Measurements from ENCODE around the gene TPH1.

TPH1 gene

DNA sequence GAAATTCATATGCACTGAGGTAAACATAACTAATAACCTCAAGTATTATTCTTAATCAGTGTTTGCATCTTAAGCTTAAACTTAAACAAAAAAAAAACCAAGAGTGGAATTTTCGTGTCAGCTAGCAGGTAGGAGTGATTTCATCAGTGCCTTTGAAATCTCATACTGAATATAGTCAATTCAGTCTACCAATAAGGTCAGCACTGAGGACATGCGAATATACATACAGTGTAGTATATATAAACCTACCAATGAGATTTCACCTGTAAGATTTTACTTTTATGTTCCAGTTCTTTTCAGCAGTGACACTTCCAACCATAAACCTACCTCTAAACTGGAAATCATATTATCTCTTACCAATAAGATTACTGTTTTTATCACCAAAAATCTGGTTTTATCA lies 32.8 kb upstream of the TPH1 start:
- DNase-seq (ENCODE audit: insufficient read length, low spot score) (no peak), FAIRE-seq (no peak)
- TF ChIP-seq, protein P1, sequence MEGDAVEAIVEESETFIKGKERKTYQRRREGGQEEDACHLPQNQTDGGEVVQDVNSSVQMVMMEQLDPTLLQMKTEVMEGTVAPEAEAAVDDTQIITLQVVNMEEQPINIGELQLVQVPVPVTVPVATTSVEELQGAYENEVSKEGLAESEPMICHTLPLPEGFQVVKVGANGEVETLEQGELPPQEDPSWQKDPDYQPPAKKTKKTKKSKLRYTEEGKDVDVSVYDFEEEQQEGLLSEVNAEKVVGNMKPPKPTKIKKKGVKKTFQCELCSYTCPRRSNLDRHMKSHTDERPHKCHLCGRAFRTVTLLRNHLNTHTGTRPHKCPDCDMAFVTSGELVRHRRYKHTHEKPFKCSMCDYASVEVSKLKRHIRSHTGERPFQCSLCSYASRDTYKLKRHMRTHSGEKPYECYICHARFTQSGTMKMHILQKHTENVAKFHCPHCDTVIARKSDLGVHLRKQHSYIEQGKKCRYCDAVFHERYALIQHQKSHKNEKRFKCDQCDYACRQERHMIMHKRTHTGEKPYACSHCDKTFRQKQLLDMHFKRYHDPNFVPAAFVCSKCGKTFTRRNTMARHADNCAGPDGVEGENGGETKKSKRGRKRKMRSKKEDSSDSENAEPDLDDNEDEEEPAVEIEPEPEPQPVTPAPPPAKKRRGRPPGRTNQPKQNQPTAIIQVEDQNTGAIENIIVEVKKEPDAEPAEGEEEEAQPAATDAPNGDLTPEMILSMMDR (IDR thresholded peaks at IDR 0.05; ENCODE audit: insufficient read depth, missing control alignments): no peak

DNA sequence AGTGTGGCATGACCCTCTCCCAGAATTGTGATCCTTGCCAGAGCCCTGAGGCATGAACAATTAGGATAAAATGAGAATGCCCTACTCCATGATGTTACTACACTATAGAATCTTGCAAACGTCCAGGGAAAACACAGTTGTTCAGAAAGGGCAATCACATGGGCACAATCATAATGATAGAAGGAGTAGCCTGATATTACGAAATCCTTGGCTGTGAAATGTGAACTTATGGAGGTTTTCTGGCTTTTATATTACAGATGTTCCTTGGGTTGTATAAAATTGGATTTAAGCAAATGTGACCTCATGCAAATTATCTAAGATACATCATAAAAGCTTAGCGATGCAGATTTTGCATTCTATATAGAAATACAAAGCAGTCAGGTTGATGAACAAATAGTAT lies 29.4 kb upstream of the TPH1 start:
- FAIRE-seq (no peak), DNase-seq (ENCODE audit: insufficient read length, low spot score) (no peak)
- TF ChIP-seq, protein P1 (IDR thresholded peaks at IDR 0.05; ENCODE audit: insufficient read depth, missing control alignments): no peak

DNA sequence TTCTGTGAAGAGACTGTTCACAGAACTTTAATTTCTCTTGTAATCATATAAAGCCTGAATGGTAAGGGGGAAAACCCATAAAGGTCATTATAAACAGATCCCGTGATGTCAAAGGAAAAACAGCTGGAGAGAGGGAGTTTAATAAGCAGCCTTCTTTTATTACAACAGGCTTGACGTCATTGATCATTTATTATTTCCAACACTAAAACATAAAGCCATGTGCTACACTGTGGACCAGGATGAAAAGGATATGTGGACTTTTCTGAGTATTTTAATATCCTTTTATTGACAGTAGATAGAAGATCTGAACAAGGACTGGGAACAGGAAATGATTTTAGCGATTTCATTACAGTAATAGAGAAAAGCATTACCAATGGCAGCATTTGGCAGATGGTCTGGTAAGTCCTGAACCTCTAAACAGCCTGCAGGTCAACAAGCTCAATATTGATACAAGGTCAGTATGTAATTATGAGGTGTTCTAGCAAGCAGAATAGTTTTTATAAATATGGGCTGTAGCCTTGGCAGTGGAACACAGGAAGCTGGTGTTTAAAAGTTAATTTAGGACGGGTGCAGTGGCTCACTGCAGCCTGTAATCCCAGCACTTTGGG lies 25.1 kb upstream of the TPH1 start:
- DNase-seq (ENCODE audit: insufficient read length, low spot score) (no peak), FAIRE-seq (peak; percentile 56)
- TF ChIP-seq, protein P1 (IDR thresholded peaks at IDR 0.05; ENCODE audit: insufficient read depth, missing control alignments): no peak

DNA sequence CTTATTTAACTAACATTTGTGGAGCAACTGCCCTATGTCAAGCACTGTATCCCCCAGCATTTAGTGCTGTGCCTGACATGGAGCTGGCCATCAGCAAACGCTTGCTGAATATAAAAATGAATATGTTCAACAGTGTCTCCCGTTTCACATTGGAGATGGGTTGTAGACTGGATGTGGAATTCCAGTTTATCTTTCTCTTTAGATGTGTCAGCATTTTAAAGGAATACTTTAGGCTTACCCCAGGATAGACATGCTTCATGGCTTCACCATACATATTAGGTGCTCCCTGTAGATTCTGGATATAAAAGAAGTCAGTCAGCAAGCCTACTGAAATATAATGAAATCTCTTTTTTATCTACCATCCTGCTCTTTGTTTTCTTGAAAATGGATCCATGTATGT lies 21.3 kb upstream of the TPH1 start:
- DNase-seq (ENCODE audit: insufficient read length, low spot score): no peak

DNA sequence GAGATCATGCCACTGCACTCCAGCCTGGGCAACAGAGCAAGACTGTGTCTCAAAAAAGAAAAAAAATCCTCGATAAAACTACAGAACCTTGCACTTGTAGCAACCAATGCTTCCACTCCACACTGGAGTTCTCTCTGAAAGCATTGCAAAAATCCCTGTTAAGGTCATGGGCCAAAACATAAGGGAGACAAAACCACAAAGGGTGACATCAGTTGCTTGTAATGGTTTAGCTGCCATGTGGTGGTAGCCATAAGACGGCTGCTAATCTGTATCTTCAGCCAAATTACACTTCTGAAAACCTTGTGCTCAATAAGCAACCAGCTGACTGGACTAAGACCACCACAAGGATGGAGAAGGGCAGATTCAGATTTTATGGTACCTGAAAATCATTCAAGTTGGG lies 20.6 kb upstream of the TPH1 start:
- TF ChIP-seq, protein P1 (IDR thresholded peaks at IDR 0.05; ENCODE audit: insufficient read depth, missing control alignments): no peak
- FAIRE-seq (no peak), DNase-seq (ENCODE audit: insufficient read length, low spot score) (no peak)

More for the DNA sequence above, 21.3 kb upstream of the TPH1 start:
- no peak for FAIRE-seq
- TF ChIP-seq, protein P1 (IDR thresholded peaks at IDR 0.05; ENCODE audit: insufficient read depth, missing control alignments): no peak

DNA sequence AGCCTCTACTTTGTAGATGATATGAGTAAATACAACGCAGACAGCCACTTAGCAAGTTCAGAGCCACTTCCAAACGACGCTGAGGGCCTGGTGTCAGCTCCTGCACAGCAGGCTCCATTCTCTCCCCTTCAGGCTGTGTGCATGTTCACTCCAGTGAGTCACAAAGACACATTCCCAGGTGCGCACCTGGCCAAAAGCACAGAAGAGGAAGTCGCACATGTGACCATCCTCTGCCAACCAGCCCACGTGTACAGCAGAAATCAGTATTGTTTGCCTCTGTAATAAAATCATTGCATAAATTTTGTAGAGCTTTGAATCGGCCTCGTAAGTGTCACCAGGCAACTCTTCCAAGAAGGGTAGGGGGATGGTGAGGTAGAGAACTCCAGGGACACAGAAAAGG lies 19.5 kb upstream of the TPH1 start:
- FAIRE-seq (no peak), DNase-seq (ENCODE audit: insufficient read length, low spot score) (no peak)
- TF ChIP-seq, protein P1 (IDR thresholded peaks at IDR 0.05; ENCODE audit: insufficient read depth, missing control alignments): no peak

DNA sequence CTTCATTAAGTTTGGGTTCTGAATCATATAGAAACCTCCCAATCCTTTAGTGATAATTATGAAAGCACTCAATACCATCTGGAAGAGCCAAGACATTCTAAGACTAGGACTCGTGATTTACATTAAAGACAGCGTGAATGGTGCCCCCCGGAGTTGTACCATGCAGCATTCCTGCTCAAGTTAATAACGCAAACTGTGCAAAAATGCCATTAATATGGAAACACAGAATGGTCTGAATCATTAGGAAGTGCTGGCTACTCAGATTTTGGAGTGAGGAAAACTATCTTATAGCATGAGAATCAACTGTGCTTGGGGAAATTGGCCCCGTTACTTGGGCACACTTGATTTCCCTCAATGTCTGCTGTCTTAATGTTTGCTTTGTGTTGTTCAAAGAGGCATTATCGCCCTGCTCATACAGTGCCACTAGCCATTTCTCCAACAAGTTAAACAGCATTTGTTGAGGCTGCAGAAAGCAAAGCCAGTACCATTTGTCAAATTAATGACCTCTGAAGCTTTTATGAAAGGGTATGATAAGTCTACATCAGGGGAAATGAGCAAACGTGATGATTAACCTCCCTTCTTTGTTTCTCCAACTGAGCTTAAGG lies 18.5 kb upstream of the TPH1 start:
- DNase-seq (ENCODE audit: insufficient read length, low spot score) (no peak), FAIRE-seq (peak; percentile 64)
- TF ChIP-seq, protein P1 (IDR thresholded peaks at IDR 0.05; ENCODE audit: insufficient read depth, missing control alignments): no peak
